GM18502 (cell line): ENCODE results near the gene NUP88.

Experiments used
- ATAC-seq: cut with Tn5 transposase; IDR thresholded peaks from one replicate; pipeline ENCODE4 v1.9.1; 2021; ENCODE audit warnings: mild to moderate bottlenecking; ENCODE audit not compliant: unreplicated experiment, poor library complexity

Gene NUP88

DNA sequence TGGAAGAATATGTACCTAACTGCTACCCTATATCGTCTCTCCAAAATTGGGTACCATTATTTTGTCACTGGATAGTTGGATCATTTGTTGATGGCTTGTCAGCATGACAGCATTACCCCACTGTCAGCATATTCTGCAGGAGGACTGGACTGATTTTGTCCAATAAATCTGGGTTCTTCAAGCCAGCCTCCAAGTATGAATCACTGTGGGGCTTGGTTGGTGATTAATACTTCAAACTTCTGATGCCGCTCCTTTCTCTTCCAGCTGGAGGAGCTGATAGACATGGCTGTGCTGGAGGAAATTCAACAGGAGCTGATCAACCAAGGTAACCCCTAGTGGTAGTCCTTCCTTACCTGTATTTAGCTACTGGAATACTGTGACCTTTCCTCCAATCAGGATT lies 3.0 kb upstream of the NUP88 start:
- no peak for ATAC-seq

DNA sequence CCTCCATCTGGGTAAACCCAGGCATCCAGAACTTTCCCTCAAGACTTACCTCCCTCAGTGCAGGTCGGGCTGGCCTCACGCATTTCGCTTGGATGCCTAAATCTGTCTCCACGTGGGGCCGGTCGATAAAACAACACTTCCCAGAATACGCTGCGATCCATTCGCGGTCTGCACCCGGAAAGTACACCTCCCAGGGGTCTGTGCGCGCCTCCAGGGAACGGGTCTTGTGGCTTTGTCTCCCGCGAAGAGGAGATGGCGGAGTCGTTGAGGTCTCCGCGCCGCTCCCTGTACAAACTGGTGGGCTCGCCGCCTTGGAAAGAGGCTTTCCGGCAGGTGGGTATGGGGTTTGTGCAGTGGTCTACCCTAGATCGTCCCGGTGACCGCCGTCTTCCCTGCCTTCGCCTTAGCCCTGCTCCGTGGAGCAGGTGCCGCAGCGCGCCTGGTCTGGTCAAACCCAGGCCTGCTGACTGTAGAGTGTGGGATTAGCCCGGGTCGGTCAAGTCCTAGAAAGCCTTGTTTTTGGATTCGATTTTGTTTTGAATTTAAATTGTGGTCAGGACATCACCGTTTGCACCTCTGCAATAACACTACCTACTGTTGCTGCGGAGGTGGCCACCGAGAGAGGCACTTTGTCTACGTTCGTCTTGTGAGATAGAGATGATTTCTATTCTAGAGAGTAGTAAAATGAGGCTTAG lies 644 bp upstream of the NUP88 start, which contains the start of gene RPAIN:
Gene RPAIN, plus strand, starts transcription at position 224 of the 695 bp plus-strand sequence. Its CDS starts 29 bp downstream, at position 253.
- peak; percentile 71 for ATAC-seq

DNA sequence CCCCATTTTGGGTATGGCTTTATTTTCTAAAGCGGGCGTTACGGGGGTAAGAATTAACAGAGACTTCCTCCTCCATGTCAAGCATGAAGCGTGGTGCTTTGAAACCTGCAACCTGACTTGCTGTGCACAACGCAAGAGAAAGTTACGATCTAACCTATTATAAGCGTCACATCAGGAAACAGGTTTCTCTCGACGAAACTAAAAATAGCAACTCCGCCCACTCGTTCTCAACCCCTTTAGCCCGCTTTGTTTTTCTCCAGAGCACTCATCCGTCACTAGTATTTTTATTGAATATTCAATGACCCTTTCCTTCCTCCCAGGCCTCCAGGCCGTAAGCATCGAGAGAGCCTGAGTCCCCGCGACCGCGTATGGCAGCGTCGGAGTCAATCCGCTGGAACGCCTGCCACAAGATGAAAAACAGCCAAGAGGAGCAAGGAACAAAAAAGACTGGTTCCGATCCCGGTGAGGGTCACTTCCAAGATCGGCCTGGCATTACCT lies 555 bp downstream of the NUP88 start:
- ATAC-seq: peak; percentile 28

DNA sequence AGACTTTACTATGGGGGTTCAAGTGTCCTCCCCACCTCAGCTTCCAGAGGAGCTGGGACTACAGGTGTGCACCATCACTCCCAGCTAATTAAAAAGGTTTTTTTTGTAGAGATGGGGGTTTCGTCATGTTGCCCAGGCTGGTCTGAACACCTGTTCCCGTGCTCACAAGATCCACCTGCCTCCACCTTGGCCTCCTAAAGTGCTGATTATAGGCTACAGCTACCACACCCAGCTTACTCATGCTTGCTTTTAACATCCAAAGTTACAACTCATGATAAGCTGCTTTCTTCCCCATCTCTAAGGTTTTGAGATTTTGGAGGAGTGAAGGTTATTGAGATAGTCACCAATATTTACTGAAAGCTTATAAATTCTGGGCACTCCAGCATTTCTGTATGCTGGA lies 2.6 kb downstream of the NUP88 start:
- ATAC-seq: no peak

GRCh38 chr17:5413682-5414081 lies 5.8 kb downstream of the NUP88 start:
- ATAC-seq: no peak

GRCh38 chr17:5410594-5411272 lies 8.7 kb downstream of the NUP88 start:
- ATAC-seq: no peak

DNA sequence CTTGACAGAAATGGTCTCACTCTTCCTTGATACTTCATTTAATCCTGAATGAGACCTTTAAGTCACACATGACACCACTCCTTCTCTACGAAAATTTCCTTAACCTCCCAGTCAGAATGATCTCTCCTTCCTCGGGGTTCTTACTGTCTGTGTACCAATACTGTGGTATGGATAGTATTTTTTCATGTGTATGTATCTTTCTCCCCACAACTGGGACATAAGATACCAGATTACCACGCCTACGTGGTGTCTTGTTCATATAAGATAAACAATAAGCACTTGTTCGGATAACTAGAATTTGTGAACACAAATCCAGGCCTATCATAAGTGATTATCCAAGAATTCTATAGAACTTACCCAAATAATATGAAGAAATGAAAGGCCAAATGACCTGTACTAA lies 11.3 kb downstream of the NUP88 start:
- ATAC-seq: no peak

DNA sequence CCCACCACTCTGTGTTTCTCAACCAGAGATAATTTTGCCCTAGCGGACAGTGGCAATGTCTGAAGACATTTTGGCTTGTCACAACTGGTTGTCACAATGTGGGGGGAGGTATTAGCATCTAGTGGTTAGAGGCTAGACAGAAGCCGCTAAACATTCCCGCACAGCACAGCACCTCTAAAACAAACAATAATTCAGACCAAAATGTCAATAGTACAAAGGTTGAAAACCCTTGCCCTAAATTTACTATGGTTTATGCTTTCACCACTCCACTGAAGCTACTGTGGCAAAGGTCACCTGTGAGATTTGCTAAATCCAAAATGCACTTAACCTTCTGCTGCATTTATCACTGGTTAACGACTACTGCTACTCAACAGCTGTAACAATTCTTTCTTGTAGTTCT lies 14.1 kb downstream of the NUP88 start:
- ATAC-seq: no peak

DNA sequence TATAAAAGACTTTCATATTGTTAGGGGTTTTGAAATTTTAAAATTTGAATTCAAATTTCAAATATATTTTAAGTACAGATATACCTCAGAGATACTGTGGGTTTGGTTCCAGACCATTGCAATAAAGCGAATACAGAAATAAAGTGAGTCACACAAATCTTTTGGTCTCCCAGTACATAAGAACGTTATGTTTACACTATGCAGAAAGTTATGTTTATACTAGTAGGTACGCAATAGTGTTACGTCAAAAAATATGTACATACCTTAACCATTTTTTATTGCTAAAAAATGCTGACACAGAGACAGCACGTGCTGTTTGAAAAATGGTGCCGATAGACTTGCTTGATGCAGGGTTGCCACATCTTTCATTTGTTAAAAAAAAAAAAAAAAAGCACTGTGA lies 19.7 kb downstream of the NUP88 start:
- no peak for ATAC-seq

- no peak for ATAC-seq
These were observed 22.9 kb downstream of the NUP88 start for GRCh38 chr17:5396612-5397011.

DNA sequence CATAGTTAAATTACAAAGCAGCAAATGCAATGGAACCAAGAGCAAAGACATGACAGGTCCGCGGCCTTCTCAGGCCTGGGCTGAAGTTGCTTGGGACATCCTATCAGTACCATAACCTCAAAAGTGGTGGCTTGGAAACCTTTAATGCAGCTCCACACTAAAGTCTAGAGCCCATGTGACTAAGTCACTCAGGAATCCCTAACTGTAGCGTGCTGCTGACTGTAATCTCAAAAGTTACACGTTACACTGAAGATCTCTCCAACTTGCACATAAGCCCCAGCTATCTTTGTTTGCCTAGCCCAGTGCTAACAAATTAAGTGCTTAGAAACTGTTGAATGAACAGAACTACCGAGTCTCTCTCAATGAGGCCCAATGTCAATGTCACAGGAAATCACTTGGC lies 27.8 kb downstream of the NUP88 start:
- no peak for ATAC-seq

GRCh38 chr17:5381542-5381941 lies 37.9 kb downstream of the NUP88 start:
- no peak for ATAC-seq

DNA sequence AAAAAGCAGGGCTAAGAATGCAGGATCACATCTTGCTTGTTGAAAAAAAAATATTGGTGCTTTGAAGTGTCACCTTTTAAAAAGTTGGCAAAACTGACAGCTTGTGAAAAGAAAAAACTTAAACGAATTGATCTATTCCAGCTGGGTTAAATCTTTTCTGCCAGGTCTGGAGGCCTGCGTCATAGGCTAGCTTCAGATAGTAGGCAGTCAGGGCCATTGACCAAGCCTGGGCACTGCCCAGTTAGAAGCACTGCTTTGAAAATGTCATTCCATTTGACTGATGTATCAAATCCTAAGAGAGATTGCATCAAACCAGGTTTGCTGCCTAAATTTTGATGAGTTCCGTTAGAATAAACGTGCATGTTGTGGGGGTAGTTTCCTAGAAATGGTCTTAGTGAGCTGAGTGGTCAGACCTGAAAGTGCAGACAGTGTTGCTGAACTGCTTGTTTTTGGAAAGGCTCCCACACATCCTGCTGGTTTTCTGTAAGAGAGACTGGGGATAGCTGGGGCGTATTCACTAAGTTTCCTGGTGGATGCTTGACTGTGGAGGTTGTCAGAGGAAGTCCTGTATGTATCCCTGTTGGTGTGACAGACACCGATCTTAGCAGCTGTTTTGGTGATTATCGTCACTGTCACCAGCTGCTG lies 38.8 kb downstream of the NUP88 start:
- ATAC-seq: no peak

GRCh38 chr17:5379351-5380107 lies 39.9 kb downstream of the NUP88 start:
- ATAC-seq: no peak

DNA sequence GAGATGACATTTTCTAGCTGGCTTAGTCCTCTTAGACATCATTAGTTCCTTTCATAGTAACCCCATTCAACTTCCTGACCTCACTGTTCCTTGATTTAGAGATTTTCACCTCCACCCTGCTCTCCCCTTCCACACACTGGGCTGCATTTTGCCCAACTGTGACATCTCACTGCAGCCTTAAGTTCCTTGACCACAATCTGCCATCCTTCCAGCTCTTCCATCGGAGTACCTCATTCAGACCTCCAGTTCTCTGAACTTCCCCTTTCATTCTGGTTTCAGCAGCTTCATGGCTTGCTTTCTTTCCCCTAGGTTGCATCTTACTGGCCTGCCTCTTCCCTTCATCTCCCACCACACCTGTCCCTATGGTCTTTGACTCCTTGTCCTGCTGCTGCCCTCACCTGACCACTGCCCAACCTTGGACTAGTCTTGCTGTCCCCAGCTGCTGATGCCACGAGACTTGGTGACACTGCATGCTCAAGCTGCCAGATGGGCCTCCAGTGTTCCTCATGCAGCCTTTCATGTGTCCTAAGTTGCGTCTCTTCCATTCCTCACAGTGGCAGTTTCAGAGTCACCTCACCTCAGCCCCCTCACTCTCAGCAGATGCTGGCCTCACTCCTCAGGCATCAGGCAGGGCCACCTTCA lies 40.8 kb downstream of the NUP88 start:
- no peak for ATAC-seq

GRCh38 chr17:5373112-5373511 lies 46.4 kb downstream of the NUP88 start:
- ATAC-seq: no peak

GRCh38 chr17:5370411-5370810 lies 49.1 kb downstream of the NUP88 start:
- ATAC-seq: no peak

GRCh38 chr17:5365831-5366230 lies 53.6 kb downstream of the NUP88 start:
- no peak for ATAC-seq

GRCh38 chr17:5364696-5365095 lies 54.8 kb downstream of the NUP88 start:
- ATAC-seq: no peak

GRCh38 chr17:5364156-5364555 lies 55.3 kb downstream of the NUP88 start:
- ATAC-seq: no peak
